H1 (cell line): ENCODE results near the gene ANKH. TPM values are rescaled to one million over a fixed set of nuclear protein-coding genes. Genes with fewer than 3 reads are reported as not detected.

Experiments used
- CREB1 ChIP-seq: IDR thresholded peaks from 2 replicates; pipeline ENCODE4 v1.6.1; 2012; ENCODE audit warnings: inconsistent platforms
- GABPA ChIP-seq: IDR thresholded peaks from 2 replicates; pipeline ENCODE4 v1.6.1; 2011; ENCODE audit warnings: mild to moderate bottlenecking, low read length, moderate library complexity, borderline replicate concordance; ENCODE audit not compliant: insufficient read depth
- GTF2F1 ChIP-seq: IDR thresholded peaks from 2 replicates; pipeline ENCODE4 v1.6.1; 2012; ENCODE audit warnings: low read depth, low read length, improper control_type of control experiment, borderline replicate concordance
- KDM1A ChIP-seq: fragments of 200-600, 300-600 bp; sonication (generic); IDR thresholded peaks from 2 replicates; pipeline ENCODE4 v1.7.1; 2016; ENCODE audit warnings: mild to moderate bottlenecking, low read length, borderline replicate concordance
- NANOG ChIP-seq: IDR thresholded peaks from 2 replicates; pipeline ENCODE4 v1.6.1; 2011; ENCODE audit warnings: low read length, low read depth, mild to moderate bottlenecking, inconsistent platforms; ENCODE audit not compliant: insufficient read depth, poor library complexity, severe bottlenecking
- PHF8 ChIP-seq: fragments of 200-600 bp; sonication (generic); conservative IDR thresholded peaks from 2 replicates; pipeline ENCODE4 v1.7.1; 2012; ENCODE audit warnings: low read depth, mild to moderate bottlenecking, inconsistent platforms, low read length, moderate library complexity
- SIN3A ChIP-seq, 2 experiments: IDR thresholded peaks in 1 of 2; conservative IDR thresholded peaks in 1 of 2; 2 replicates each; pipeline ENCODE4 v1.6.1; 2011 to 2012; ENCODE audit warnings: low read length in 2 of 2, improper control_type of control experiment in 1 of 2, low read depth in 1 of 2, mild to moderate bottlenecking in 1 of 2
- TAF7 ChIP-seq: optimal IDR thresholded peaks from 2 replicates; pipeline ENCODE3; 2011; ENCODE audit warnings: low read depth, mild to moderate bottlenecking, inconsistent platforms, low read length, moderate library complexity, borderline replicate concordance
- polyA plus RNA-seq, 7 experiments: library from polyadenylated mRNA; depleted of rRNA in 3 of 7; stranded (reverse) in 5 of 7; unstranded in 2 of 7; fragments of >200 nt in 5 of 7; fragments of 200-250 nt in 2 of 7; gene quantifications; 1 replicate in 5 of 7; 2 replicates in 1 of 7; 4 replicates in 1 of 7; pipeline versions ENCODE4 v1.2.1 to v1.2.3, GENCODE V29; 2011 to 2013; ENCODE audit warnings: missing spikeins in 2 of 7, mixed read lengths in 2 of 7
- total RNA-seq: library from RNA; stranded (reverse); fragmentation: NEBNext Ultra II Directional; extraction: Animal tissue kit (Norgen Biotek cat#: 25700); gene quantifications from 2 replicates; pipeline ENCODE4 v1.2.1, GENCODE V29; 2021

The ANKH gene
- total and polyA plus RNA-seq, 2 of the 8 experiments (the other 6 are each of a cell fraction or from before 2014, with no cell fraction given) = 5.3 to 13.0 TPM

DNA sequence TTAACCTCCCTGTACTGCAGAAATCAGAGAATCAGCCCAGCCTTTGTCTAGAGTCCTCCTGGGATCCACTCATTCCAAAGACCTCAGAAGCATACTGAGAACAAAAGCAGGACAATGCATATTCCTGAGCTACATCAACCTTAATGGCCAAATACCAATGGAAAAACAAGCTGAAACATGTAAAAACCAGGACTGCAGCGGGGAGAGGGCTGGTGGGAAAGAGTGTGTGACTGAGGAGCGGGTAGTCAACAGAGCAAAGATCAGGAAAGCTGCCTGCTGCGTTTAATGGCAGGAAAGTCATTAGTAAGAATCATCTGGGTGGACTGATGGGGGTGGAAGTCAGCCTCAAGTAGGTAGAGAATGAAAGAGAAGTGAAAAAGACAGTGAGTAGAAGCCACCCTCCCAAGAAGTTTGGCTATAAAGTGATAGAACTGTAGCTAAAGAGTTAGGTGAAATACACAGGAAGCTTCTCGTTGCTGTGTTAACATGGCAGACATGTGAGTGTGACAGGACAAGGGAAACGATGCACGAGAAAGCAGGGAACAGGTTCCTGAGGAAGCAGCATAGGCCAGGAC lies 119.0 kb downstream of the ANKH start (continued):
- TF ChIP-seq GABPA (no peak), NANOG (no peak), TAF7 (no peak), GTF2F1 (no peak), PHF8 (no peak), SIN3A (conservative IDR thresholded peaks at IDR 0.05 in 1 of 2, IDR thresholded peaks at IDR 0.05 in 1 of 2; ENCODE audit: low read depth in 1 of 2, low read length in 2 of 2) (no peak), CREB1 (no peak), KDM1A (no peak)
